ENCODE data around the gene OOSP2.

DNA sequence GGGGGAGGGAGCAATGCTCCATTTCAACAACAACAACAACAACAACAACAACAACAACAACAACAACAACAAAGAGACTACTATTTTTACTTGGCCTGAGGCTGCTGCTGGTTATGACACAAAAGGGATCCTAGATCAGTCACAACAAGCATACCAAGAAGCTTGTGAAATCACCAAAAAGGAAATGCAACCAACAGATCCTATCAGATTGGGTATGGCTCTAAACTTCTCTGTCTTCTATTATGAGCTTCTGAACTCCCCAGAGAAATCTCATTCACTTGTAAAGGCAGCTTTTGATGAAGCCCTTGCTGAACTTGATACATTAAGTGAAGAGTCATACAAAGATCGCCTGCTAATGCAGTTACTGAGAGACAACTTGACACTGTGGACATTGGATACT, 37.8 kb downstream of the OOSP2 start:
- no peak for TF ChIP-seq EP300 (IDR thresholded peaks at IDR 0.05)
- TF ChIP-seq CTCF (IDR thresholded peaks at IDR 0.05) = no peak

All from esophagus muscularis mucosa (tissue), 3 donors.